BLaER1 (cell line): ENCODE results near the gene C1QB.

ENCODE experiments used
- H3K27ac ChIP-seq: shearing (Covaris generic); formaldehyde crosslinking; 2 replicates; pipeline ENCODE4 v1.8.1; 2022
- H3K27me3 ChIP-seq: shearing (Covaris generic); formaldehyde crosslinking; 2 replicates; pipeline ENCODE4 v1.8.1; 2022
- H3K36me3 ChIP-seq: shearing (Covaris generic); formaldehyde crosslinking; 2 replicates; pipeline ENCODE4 v1.8.1; 2022
- H3K4me1 ChIP-seq: shearing (Covaris generic); formaldehyde crosslinking; 2 replicates; pipeline ENCODE4 v1.8.1; 2022
- H3K4me2 ChIP-seq: shearing (Covaris generic); formaldehyde crosslinking; 2 replicates; pipeline ENCODE4 v1.8.1; 2022
- H3K4me3 ChIP-seq: shearing (Covaris generic); formaldehyde crosslinking; 2 replicates; pipeline ENCODE4 v1.8.1; 2022
- H3K9ac ChIP-seq: shearing (Covaris generic); formaldehyde crosslinking; 2 replicates; pipeline ENCODE4 v1.8.1; 2022
- H3K9me3 ChIP-seq: shearing (Covaris generic); formaldehyde crosslinking; 2 replicates; pipeline ENCODE4 v1.8.1; 2022
- H4K20me1 ChIP-seq: shearing (Covaris generic); formaldehyde crosslinking; 2 replicates; pipeline ENCODE4 v1.8.1; 2022
- Cebpa-rat ChIP-seq: shearing (Covaris generic); IDR thresholded peaks from 2 replicates; pipeline ENCODE4 v1.8.1; 2022

C1QB gene

DNA sequence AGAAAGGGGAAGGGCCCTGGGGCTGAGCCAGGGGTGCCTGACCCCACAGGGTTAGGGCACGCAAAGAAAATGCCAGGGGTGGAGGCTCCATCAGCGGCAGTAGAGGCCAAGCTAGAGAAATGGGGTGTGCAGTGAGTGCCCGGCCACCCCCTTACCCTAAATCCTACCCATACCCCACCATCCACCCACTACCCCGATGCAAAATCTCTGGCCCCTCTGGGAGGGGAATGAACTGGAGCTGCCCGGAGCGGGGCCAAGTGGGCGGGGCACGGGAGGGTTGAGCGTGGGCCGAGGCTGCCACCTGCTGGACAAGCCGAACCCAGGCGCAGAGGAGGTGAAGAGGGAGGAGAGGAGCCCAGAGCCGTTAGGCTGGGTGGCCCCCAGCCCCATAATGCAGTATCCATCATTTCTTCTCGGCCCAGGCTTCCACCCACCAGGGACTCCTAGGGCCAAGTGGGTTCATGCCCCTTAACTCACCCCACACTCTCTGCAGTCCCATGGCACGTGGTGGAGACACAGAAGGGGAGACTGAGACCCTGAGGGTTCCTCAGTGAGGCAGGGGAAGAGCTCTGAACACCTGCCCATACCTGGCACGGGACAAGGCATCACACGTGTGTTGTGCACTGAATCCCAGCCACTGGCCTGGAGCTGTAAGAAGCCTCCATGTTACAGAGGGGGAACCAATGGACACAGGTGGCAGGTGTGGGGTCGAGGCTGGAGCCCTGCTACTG is 11.0 kb upstream of the C1QB start:
- no peaks in the 10 kb centered on the region for H3K36me3 ChIP-seq
- H3K4me3 ChIP-seq: no peak overlapping the region
- no peaks in the 10 kb centered on the region for H4K20me1 ChIP-seq
- no peak for TF ChIP-seq Cebpa-rat
- peaks cover 34% of the 10 kb centered on the region for H3K4me1 ChIP-seq
- no peaks in the 10 kb centered on the region for H3K27me3 ChIP-seq
- no peak overlapping the region for H3K9ac ChIP-seq
- H3K4me2 ChIP-seq: peak overlapping the region; percentile 16; the same call in 1 of the 2 replicates
- no peaks in the 10 kb centered on the region for H3K9me3 ChIP-seq
- no peak overlapping the region for H3K27ac ChIP-seq

DNA sequence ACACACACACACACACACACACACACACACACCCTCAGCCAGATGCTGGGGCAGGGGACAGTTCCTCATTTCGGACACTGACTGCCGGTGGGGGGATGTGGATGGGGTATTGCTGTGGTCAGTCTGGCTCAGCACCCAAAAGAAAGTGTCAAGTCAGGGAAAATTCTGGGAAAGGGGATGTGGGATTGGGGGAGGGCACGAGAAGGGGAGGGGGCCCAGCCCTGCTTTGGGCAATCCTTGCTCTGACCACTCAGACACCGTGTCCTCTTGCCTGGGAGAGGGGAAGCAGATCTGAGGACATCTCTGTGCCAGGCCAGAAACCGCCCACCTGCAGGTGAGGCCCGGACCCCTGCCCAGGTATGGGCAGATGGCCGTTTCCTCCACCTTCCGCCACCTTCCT is 9.7 kb upstream of the C1QB start, which contains the start of gene C1QC:
Gene C1QC, plus strand, starts transcription at position 253 of the 400 bp plus-strand sequence. CDS start 391 bp downstream, outside the sequence.
- H3K9me3 ChIP-seq: no peaks in the 10 kb centered on the region
- H3K27ac ChIP-seq: 0 out of 2 replicates have a peak within 1 kb of the TSS, but pooled peaks have one; percentile 6
- no peak within 1 kb of the TSS for H3K9ac ChIP-seq
- peaks cover 25% of the 10 kb centered on the region for H3K4me1 ChIP-seq
- no peaks in the 10 kb centered on the region for H3K27me3 ChIP-seq
- H3K4me2 ChIP-seq: peak within 1 kb of the TSS; percentile 24
- no peaks in the 10 kb centered on the region for H4K20me1 ChIP-seq
- H3K4me3 ChIP-seq: no peak within 1 kb of the TSS
- no peaks in the 10 kb centered on the region for H3K36me3 ChIP-seq
- TF ChIP-seq Cebpa-rat: no peak

DNA sequence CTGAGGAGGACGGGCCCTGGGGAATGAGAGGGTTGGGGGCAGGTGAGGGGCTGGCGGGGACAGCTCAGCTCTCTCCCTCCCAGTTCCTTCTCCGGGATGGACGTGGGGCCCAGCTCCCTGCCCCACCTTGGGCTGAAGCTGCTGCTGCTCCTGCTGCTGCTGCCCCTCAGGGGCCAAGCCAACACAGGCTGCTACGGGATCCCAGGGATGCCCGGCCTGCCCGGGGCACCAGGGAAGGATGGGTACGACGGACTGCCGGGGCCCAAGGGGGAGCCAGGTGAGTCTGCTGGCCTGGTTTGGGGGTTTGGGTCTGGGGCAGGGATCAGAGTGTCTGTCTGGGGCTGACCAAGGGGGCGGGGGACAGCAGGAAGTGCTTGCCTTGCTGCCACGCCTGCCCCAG is 9.1 kb upstream of the C1QB start:
- no peak for TF ChIP-seq Cebpa-rat
- H4K20me1 ChIP-seq: no peaks in the 10 kb centered on the region
- H3K4me2 ChIP-seq: peak overlapping the region; percentile 24
- H3K4me3 ChIP-seq: no peak overlapping the region
- no peaks in the 10 kb centered on the region for H3K27me3 ChIP-seq
- H3K9me3 ChIP-seq: no peaks in the 10 kb centered on the region
- H3K36me3 ChIP-seq: no peaks in the 10 kb centered on the region
- H3K27ac ChIP-seq: 0 out of 2 replicates have a peak overlapping the region, but pooled peaks have one; percentile 6
- H3K4me1 ChIP-seq: peaks cover 28% of the 10 kb centered on the region
- H3K9ac ChIP-seq: no peak overlapping the region

DNA sequence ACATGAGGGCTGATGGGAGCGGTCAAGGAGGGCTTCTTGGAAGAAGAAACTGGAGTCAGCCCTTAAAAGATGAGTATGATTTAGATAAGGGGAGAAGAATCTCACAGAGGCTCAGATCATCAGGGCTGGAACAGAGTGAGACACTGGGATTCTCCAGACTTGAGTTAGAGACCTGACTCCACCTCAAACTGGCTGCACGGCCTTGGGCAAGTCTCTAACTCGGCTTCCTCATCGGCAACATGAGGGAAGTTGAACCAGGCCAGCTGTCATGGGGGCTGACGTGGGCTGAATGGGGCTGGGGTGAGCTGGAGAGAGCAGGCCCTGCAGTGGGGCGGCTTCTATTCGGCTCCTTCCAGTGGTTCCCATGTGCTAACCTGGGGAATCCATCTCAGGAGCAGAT is 7.1 kb upstream of the C1QB start:
- H3K4me2 ChIP-seq: no peak overlapping the region
- H3K4me3 ChIP-seq: no peak overlapping the region
- H3K27ac ChIP-seq: no peak overlapping the region
- no peak overlapping the region for H3K9ac ChIP-seq
- H4K20me1 ChIP-seq: no peaks in the 10 kb centered on the region
- H3K36me3 ChIP-seq: no peaks in the 10 kb centered on the region
- H3K4me1 ChIP-seq: peaks cover 20% of the 10 kb centered on the region; the same call in 1 of the 2 replicates
- TF ChIP-seq Cebpa-rat: no peak
- H3K9me3 ChIP-seq: no peaks in the 10 kb centered on the region
- H3K27me3 ChIP-seq: no peaks in the 10 kb centered on the region

DNA sequence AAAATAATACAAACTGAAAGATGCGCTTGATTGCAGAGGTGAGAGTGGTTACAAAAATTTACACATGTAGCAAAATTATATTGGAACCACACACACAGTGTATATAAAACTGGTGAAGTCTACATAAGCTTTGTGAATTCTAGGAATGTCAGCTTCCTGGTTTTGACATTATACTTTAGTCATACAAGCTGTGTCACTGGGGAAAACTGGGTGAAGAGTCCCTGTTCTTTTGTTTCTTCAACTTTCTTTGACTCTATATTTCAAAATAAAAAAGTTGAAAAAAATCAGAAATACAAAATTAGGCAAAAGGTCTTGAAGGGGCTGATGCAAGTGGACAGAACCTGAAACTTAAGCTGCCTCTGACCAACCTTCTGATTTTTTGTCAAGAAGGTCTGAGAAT is 6.7 kb upstream of the C1QB start:
- no peak for TF ChIP-seq Cebpa-rat
- peaks cover 20% of the 10 kb centered on the region; the same call in 1 of the 2 replicates for H3K4me1 ChIP-seq
- H3K27ac ChIP-seq: no peak overlapping the region
- H3K36me3 ChIP-seq: no peaks in the 10 kb centered on the region
- H3K27me3 ChIP-seq: no peaks in the 10 kb centered on the region
- H3K4me2 ChIP-seq: no peak overlapping the region
- H4K20me1 ChIP-seq: no peaks in the 10 kb centered on the region
- H3K9ac ChIP-seq: no peak overlapping the region
- no peak overlapping the region for H3K4me3 ChIP-seq
- no peaks in the 10 kb centered on the region for H3K9me3 ChIP-seq

DNA sequence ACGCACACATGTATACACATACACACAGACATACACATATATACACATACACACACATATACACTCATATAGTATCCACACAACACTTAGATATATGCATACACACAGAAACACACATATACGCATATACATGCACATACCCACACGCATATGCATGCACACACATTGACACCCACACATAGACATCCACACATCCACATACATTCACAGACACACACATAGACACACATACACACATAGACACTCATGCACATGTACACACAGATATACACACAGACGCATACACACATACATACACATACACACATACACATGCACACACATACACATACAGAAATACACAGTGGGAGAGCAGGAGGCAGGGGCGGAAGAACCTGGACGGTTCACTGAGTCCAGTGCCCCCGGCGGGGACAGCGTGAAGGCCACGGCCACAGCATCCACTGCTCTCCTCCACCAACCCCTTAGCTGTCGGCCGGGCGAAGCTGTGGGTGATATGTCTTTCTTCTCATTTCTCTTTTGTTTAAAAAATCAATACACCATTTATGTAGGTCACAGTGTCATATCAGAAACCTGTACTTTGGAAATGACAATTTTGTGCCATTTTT is 2.8 kb upstream of the C1QB start:
- no peak for TF ChIP-seq Cebpa-rat
- no peak overlapping the region for H3K9ac ChIP-seq
- peaks cover 23% of the 10 kb centered on the region for H3K4me1 ChIP-seq
- H3K4me2 ChIP-seq: no peak overlapping the region
- H3K9me3 ChIP-seq: no peaks in the 10 kb centered on the region
- H3K36me3 ChIP-seq: no peaks in the 10 kb centered on the region
- H3K27ac ChIP-seq: no peak overlapping the region
- H4K20me1 ChIP-seq: no peaks in the 10 kb centered on the region
- no peak overlapping the region for H3K4me3 ChIP-seq
- H3K27me3 ChIP-seq: no peaks in the 10 kb centered on the region

DNA sequence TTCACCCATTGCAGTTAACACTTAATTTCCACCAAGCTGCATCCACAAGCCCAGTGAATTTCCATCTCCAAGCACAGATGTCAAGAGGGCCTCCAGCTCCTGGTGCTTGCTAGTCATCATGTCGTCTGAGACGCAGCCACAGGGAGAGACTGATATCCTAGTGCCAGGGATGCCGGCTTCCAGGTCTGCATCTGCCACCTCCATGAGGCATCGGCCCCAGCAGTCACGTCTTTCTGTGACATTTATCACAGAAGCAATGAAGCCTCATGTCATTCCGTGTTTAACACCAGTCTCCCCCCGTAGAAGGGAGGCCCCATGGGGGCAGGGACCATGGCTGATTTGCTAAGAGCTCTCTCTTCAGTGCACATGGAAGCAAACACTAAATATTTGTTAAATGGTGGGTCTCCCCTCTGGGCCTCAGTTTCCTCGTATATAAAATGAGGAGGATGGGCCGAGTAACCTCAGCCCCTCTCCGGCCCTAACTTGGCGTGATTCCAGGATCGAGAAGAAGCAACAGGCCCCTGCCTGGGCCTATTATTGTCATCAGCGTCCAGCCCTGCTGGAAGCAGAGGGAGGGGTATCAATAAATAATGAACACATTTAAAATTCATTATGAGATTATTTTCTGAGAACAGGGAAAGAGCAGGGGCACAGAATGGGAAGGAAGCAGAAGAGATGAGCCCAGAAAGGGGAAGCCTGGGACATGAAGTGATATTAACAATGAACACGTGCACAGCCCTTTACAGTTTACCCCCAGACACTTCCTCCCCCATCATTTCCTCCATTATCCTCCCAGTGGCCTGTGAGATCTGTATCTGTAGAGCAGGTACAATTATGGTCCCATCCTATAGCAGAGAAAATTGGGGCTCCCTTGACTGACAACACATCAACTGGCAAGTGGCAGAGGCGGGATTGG is 837 bp upstream of the C1QB start:
- Histone ChIP-seq H3K9me3 (no peaks in the 10 kb centered on the region), H3K27ac (no peak overlapping the region), H3K4me2 (peak overlapping the region; percentile 36; the same call in 1 of the 2 replicates), H3K27me3 (no peaks in the 10 kb centered on the region), H3K4me1 (peaks cover 23% of the 10 kb centered on the region), H3K36me3 (no peaks in the 10 kb centered on the region), H3K9ac (no peak overlapping the region), H4K20me1 (no peaks in the 10 kb centered on the region), H3K4me3 (no peak overlapping the region)
- TF ChIP-seq Cebpa-rat: no peak

DNA sequence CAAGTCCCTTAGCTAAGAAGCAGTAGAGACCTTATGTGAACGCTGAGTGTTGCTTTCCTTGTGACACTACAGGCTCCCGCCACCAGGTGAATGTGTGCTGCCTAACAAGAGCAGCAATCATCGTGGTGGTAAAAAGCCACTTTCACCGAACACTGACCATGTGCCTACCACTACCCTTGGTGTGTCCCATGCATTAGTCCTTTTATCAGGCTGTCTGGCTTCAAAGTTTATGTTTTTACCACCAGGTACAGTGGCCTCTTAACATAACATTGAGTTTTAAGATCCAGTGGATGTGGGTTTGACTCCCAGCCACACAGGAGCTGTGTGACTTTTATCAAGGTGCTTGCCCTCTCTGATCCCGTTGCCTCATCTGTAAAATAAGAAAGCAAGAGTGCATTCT is 1.7 kb downstream of the C1QB start:
- no peaks in the 10 kb centered on the region for H3K9me3 ChIP-seq
- H3K4me2 ChIP-seq: no peak overlapping the region
- no peak for TF ChIP-seq Cebpa-rat
- no peaks in the 10 kb centered on the region for H4K20me1 ChIP-seq
- peaks cover 17% of the 10 kb centered on the region for H3K4me1 ChIP-seq
- H3K4me3 ChIP-seq: no peak overlapping the region
- no peak overlapping the region for H3K9ac ChIP-seq
- no peaks in the 10 kb centered on the region for H3K36me3 ChIP-seq
- H3K27ac ChIP-seq: no peak overlapping the region
- H3K27me3 ChIP-seq: no peaks in the 10 kb centered on the region

DNA sequence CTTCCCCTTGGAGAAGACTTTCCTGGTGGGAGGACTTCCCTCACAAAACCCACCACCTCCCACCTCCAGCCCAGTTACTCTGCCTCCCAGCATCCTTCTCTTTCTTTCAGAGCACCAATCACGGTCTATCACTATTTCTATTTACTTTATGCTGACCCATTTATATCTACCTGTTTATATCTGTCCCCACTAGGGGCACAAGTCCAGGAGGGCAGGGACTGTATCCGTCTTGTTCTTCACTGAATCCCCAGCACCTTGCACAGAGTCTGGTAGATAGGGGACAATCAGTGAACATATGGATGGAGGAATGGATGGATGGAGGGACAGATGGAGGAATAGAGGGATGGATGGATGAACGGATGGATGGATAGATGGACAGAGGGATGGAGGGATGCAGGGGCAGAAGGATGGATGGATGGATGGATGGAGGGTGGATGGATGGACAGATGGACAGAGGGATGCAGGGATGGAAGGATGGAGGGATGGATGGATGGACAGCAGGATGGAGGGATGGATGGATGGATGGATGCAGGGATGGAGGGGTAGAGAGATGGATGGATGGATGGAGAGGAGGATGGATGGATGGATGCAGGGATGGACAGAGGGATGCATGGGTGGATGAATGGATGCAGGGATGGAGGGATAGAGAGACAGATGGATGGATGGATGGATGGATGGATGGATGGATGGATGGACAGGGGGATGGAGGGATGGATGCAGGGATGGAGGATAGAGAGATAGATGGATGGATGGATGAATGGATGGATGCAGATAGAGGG is 5.5 kb downstream of the C1QB start:
- H3K4me3 ChIP-seq: no peak overlapping the region
- H3K36me3 ChIP-seq: no peaks in the 10 kb centered on the region
- H3K9me3 ChIP-seq: no peaks in the 10 kb centered on the region
- H3K27ac ChIP-seq: no peak overlapping the region
- H3K4me1 ChIP-seq: no peaks in the 10 kb centered on the region
- H3K4me2 ChIP-seq: no peak overlapping the region
- H3K27me3 ChIP-seq: no peaks in the 10 kb centered on the region
- H4K20me1 ChIP-seq: no peaks in the 10 kb centered on the region
- TF ChIP-seq Cebpa-rat: no peak
- no peak overlapping the region for H3K9ac ChIP-seq
